Mononuclear cell (primary cell): ENCODE data around the gene UBXN4. TPM values are rescaled to one million over a fixed set of nuclear protein-coding genes. Genes with fewer than 3 reads are reported as not detected.

Source experiments
- H3K27me3 ChIP-seq: 2 replicates; pipeline ENCODE4 v1.6.0; 2011; ENCODE audit warnings: low read length, control low read depth; ENCODE audit not compliant: insufficient read depth
- H3K4me1 ChIP-seq: 2 replicates; pipeline ENCODE4 v1.5.1; 2011; ENCODE audit warnings: mild to moderate bottlenecking, low read length, control low read depth; ENCODE audit not compliant: insufficient read depth
- H3K4me3 ChIP-seq: 2 replicates; pipeline ENCODE4 v1.5.1; 2011; ENCODE audit warnings: mild to moderate bottlenecking, low read length, moderate library complexity
- H3K9me3 ChIP-seq: 2 replicates; pipeline ENCODE4 v1.5.1; 2011; ENCODE audit warnings: low read depth, mild to moderate bottlenecking, control low read depth, low read length
- total RNA-seq: library from RNA; depleted of rRNA; stranded (reverse); fragments of >200 nt; gene quantifications from one replicate; pipeline ENCODE4 v1.2.3, GENCODE V29; 2012

Gene UBXN4
- total RNA-seq, 1 donor, result 106 TPM

DNA sequence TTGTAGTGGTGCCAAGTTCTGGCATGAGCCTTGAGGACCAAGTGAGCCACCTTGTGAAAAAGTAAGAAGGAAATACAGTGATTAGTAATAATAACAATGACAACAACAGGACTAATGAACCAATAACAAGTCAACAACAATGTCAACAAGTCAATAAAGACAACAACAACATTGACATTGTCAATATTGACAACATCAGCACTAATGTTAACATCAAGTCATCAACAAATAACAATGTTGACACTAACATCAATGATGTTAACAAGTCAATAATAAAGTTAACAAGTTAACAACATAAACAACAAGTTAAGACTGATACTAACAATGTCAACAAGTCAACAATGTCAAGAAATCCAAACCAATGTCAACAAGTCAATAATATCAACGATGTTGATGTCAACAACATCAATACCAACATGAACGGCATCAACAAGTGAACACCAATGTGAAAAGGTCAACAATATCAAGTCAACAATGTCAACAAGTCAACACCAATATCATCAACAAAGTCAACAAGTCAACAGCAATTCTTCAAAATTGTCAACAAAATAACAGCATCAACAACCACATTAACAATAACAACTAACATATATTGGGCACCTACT is 71.4 kb downstream of the UBXN4 start:
- Histone ChIP-seq H3K4me3 (no peak overlapping the region), H3K4me1 (no peaks in the 10 kb centered on the region), H3K9me3 (no peaks in the 10 kb centered on the region)

DNA sequence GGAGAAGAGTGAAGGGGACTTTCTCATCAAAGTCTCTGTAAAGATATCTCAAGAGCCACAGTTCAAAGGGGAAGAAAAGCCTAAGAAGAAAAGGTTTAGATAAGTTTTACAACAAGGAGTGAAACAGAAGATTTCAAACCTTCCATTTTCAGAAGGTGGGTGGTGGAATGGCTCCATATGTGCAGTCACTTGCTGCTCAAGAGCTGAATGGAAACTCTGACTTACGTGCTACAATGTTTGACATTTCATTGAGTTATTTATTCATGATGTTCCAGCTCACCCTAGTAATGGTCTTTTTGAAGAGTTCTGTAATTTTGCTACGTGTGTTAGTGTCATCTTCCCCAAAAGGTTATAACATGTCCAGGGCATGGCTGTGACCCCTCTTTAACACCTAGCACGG is 73.6 kb downstream of the UBXN4 start:
- Histone ChIP-seq H3K9me3 (no peaks in the 10 kb centered on the region), H3K4me3 (no peak overlapping the region), H3K27me3 (no peaks in the 10 kb centered on the region), H3K4me1 (peaks cover 7% of the 10 kb centered on the region)

More for the DNA sequence above, 71.4 kb downstream of the UBXN4 start:
- no peaks in the 10 kb centered on the region for H3K27me3 ChIP-seq

DNA sequence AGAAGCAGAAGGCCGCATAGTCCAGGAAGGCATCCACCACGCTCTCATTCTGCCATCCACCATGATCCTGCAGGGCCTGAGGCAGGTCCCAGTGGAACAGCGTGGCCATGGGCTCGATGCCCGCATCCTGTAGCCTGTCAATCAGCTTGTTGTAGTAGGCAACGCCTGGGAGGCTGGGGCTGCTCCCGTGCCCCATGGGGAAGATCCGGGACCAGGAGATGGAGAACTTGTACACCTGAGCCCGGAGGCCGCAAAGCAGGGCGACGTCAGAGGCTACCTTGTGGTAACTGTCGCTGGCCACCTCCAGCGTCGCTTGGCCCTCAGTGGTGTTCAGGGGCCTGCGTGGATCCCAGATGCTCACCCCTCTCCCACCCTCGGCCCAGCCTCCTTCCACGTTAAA is 75.8 kb downstream of the UBXN4 start:
- Histone ChIP-seq H3K4me3 (no peak overlapping the region), H3K9me3 (no peaks in the 10 kb centered on the region), H3K4me1 (peaks cover 11% of the 10 kb centered on the region), H3K27me3 (no peaks in the 10 kb centered on the region)

DNA sequence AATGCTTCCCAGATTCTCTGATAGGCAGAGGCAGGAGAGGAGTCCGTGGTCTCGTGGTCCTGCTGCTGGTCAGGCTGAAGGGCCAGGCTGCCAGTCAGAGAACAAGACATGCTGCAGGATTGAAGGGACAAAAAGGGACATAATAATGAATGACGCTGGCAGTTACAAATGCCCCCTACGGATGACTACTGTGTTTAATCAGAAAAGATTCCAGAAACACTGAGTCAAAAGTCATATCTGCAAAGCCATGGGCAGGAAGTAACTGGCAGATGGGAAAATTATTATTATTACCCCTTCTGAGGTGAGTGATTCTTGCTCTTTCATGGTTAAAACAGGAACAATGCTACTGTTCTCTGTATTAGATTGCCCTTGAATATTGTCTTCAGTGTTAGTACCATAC is 76.3 kb downstream of the UBXN4 start:
- H3K27me3 ChIP-seq, result no peaks in the 10 kb centered on the region
- H3K4me1 ChIP-seq, result peaks cover 11% of the 10 kb centered on the region
- H3K4me3 ChIP-seq, result no peak overlapping the region
- H3K9me3 ChIP-seq, result no peaks in the 10 kb centered on the region

DNA sequence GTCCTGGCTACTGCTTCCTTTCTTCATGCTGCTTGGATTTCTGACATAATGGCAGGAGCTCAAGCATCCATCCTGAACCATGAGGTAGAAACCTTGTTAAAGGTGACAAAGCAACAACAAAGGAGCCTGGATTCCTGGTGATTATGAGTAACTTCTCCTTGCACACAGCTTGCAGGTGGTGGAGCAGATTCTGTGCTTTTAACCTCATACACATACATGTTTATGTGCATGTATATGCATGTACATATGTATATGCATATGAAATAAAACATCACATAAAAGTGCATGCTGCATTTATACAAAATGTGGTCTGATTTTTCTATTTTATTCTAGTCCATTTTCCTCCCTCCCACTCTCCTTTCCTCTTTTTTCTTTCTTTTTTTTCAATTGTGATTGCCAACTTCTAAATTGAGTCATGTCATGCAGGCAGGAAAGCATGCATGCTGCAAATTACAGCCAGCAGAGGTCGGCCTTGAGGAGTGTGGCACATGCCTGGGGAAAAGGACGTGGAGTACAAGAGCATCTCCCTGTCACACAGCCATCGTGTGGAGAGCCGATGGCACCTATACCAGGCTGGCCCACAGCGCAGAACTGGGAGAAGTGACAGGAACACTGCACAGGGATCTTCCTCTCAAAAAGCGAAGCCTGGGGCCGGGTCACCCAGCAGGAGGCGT is 77.4 kb downstream of the UBXN4 start:
- H3K4me3 ChIP-seq, result no peak overlapping the region
- H3K9me3 ChIP-seq, result no peaks in the 10 kb centered on the region
- no peaks in the 10 kb centered on the region for H3K27me3 ChIP-seq
- H3K4me1 ChIP-seq, result peaks cover 11% of the 10 kb centered on the region

DNA sequence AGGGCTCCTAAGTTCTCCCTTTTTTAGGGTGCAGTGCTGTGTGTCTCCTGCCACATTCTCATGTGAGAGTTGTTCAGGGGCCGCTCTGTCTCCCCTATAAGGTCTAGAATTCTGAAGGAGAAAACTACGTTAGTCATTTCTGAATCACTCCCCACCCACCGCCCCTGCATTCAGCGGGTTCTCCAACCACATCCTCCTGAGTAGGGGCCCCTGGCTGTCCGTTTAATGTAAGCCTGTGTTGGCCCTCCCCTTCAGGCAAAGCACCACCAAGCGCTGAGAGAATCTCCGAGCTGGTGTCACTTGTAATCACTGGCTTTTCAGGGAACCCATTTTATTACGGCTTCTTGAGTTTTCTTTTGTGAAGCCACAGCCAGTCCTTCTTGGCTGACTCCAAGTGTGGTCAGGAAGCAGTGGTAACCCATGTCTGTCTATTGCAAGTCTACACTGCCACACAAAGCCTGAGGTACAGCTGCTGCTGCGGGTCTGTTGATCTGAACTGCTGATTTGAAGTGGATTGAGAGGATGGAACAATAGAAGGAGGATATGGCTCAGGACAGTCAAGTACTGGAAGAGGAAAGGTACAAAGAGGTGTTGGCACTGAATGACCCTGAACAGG is 78.5 kb downstream of the UBXN4 start:
- no peaks in the 10 kb centered on the region for H3K27me3 ChIP-seq
- H3K4me1 ChIP-seq, result peaks cover 11% of the 10 kb centered on the region
- no peaks in the 10 kb centered on the region for H3K9me3 ChIP-seq
- no peak overlapping the region for H3K4me3 ChIP-seq

DNA sequence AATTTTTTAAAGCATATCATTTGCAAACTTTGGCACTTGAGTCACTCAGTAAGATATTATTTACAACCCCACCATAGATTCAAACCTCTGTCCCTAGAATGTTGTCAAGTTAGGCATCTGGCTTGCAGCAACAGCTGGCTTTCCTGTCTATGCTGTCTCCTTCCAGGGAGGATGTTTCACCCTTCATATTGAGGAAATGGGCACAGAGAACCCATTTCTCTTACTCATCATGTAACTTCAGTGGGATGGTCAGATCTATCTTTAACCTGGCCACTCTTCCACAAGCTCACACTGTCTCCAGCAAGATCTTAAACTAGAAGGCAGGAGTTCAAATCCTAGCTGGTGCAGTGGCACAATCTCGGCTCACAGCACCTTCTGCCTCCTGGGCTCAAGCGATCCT is 79.5 kb downstream of the UBXN4 start:
- Histone ChIP-seq H3K9me3 (no peaks in the 10 kb centered on the region), H3K4me3 (no peak overlapping the region), H3K27me3 (no peaks in the 10 kb centered on the region), H3K4me1 (peaks cover 11% of the 10 kb centered on the region)

DNA sequence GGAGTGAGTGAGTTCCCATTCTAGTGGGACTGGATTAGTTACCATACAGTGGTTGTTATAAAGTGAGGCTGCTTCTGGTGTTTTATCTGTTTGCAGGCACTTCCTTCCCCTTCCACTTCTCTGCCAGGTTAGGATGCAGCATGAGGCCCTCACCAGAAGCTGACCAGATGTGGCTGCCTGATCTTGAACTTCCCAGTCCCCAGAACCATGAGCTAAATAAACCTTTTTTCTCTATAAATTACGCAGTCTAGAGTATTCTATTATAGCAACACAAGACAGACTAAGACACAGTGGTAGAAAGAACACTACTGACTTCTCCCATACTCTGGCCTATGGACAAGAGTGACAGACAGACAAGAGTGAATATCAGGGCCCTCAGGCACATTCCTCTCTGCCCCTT is 81.2 kb downstream of the UBXN4 start:
- H3K9me3 ChIP-seq, result no peaks in the 10 kb centered on the region
- H3K4me3 ChIP-seq, result no peak overlapping the region
- H3K4me1 ChIP-seq, result peaks cover 11% of the 10 kb centered on the region
- H3K27me3 ChIP-seq, result no peaks in the 10 kb centered on the region

DNA sequence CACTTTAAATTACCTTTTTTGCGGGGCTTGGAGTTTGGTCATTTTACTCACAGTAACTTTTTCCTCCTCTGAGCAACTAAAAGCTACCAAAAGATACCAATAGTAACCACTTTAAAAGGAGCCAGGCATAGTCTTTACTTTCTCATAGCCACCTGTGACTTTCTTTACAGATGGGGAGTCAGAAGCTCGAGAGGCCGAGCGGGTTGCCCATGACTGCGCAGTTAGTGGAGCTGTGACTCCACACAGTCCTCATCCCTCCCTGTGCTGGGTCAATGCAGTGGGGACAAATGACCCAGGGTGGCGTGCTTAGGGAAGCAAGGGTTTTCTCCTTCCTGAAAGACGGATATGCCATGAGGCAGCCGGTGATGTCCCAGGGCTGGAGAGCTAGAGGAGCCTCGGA is 83.5 kb downstream of the UBXN4 start:
- peaks cover 5% of the 10 kb centered on the region for H3K4me1 ChIP-seq
- H3K4me3 ChIP-seq, result no peak overlapping the region
- H3K9me3 ChIP-seq, result no peaks in the 10 kb centered on the region
- no peaks in the 10 kb centered on the region for H3K27me3 ChIP-seq

DNA sequence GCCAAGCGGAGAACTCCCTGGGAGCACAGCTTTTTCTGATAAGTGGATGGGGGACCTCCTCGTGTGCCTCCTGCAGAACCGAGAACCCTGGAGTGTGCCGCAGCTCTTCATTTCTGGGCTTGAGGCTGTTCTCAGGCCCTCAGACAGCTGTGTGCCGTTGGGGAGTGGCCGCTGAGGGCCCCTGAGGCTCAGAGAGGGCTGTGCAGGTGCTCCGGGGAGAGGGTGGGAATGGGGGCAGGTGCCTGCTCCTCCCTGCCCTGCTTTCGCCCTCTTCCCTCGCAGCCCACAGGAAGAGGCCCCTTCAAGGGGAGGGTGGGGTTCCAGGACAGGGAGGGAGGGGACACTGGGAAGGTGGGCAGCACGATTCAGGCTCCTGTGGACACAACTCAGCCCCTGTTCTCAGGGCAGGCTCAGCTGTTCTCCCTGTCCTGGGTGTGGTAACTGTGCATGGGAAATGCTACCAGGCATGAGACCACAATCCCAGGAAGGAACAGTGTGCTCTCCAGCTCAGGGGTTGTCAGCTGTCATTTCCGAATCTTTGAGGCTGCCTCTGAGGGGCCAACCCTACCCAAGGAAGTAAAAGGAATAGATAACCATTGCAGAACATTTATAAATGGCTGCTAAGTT is 84.0 kb downstream of the UBXN4 start:
- no peaks in the 10 kb centered on the region for H3K27me3 ChIP-seq
- H3K9me3 ChIP-seq, result no peaks in the 10 kb centered on the region
- H3K4me3 ChIP-seq, result no peak overlapping the region
- no peaks in the 10 kb centered on the region for H3K4me1 ChIP-seq

DNA sequence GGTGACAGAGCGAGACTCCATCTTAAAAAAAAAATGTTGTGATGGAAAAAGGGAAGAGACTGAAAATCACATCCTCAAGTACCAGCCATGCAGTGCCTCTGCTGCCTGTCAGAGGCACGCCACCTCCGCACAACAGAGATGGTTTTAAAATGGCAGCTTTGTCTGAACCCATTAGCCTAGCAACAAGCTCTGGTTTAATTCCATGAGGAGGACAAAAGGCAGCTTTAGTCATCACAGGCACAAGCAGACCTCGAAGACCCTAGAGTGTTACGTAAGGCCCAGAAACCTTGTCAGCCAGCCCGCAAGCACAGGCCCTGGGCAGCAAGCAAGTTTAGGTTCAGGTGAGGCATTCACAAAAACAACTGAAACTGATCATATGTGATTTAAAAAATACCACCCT is 84.9 kb downstream of the UBXN4 start:
- Histone ChIP-seq H3K9me3 (no peaks in the 10 kb centered on the region), H3K27me3 (no peaks in the 10 kb centered on the region), H3K4me3 (no peak overlapping the region), H3K4me1 (no peaks in the 10 kb centered on the region)

DNA sequence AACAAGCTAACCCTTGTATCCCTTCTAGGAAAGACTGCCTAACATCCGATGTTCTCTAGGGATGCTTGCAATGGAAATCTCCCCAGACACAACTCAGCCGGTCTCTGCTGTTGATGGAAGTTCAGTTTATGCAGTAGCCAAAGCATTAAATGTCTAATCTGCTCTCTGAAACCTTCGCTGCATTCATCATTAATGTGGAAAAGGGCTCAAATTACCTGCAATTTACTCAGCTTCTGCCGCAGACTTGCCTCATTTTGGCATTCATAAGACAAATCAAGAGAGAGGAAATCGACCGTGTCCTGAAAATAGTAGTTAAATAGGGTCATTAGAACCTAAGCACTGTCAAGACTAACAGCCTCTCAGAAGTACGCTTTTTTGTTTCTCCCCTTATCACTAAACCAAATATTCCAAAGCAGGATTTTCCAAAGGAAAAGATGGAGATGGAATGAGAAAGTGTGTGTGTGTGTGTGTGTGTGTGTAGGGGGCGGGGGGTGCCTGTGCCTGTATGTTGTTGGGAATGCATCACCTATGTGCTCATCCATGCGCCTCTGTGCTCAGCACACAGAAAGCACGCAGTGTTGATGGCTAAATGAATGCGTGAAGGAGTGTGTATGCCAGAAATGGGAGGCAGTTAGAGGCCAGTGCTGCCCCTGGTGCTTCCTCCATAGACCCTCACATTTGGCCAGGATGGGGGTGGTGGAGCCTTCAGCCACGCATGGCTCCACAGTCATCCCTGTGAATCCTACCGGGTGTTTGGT is 87.9 kb downstream of the UBXN4 start:
- Histone ChIP-seq H3K9me3 (no peaks in the 10 kb centered on the region), H3K4me3 (no peak overlapping the region), H3K4me1 (no peaks in the 10 kb centered on the region), H3K27me3 (no peaks in the 10 kb centered on the region)

DNA sequence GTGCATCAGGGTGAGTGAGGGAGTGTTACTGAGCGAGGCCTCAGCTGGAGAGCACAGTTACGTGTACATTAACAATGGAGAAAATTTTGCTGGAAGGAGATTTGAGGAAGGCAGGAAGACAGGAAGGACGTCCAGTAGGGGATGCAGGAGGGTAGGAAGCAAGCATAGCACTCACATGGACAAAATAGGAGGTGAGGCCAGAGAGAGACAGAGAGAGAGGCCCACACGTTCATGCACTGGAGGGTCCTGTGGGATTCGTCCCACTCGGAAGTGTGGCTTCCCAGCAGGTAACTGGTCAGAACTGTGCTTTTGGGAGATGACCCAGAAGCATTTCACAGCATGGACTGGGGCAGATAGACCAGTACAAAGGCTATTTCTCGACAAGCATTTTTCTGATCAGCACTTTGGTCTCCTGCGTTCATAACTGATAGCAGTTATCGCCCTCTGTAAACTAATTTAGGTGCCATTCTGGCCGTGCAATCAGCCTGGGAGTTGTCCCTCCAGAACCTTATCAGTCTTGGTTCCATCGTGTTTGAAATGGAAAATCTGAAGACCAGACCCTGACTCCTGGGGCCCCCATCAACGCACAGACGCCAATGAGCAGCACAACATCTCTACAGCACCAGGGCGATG is 89.6 kb downstream of the UBXN4 start:
- no peak overlapping the region for H3K4me3 ChIP-seq
- H3K4me1 ChIP-seq, result no peaks in the 10 kb centered on the region
- H3K27me3 ChIP-seq, result no peaks in the 10 kb centered on the region
- H3K9me3 ChIP-seq, result no peaks in the 10 kb centered on the region

DNA sequence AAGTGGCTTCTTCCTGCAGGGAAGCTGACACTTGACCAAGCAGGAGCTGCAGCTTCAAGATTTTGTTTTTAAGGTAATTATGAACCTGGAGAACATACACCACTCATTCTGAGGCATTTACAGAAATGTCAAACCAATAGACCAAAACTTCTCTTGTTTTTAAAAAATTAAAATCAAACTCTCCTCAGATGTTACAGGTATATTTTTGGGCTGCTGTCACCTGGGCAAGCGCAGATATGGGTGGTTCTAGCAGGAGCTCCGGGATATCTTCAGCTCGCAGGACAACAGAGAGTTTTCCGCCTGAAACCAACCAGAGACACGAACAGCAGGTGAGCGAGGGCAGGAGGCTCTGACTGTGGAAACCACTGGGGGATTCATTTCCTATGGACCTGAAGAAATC is 91.2 kb downstream of the UBXN4 start:
- no peaks in the 10 kb centered on the region for H3K4me1 ChIP-seq
- H3K27me3 ChIP-seq, result no peaks in the 10 kb centered on the region
- H3K9me3 ChIP-seq, result no peaks in the 10 kb centered on the region
- no peak overlapping the region for H3K4me3 ChIP-seq
